ENCODE results near the gene SACS.

SACS gene

GRCh38 chr13:23462815-23463559 is 29.5 kb upstream of the SACS start:
- no CpG with 5 or more reads among the region's 3 CpGs for WGBS, 2 donors (ENCODE audit: extremely low coverage in 2 of 2, insufficient read length in 2 of 2, insufficient replicate concordance in 1 of 2)
- Histone ChIP-seq H4K8ac (ENCODE audit: low read depth, low read length) (no peak overlapping the region), H3K18ac (ENCODE audit: low read length) (no peak overlapping the region), H3K4me3 (ENCODE audit: low read length in 2 of 2) (no peak overlapping the region), H2AK5ac (ENCODE audit: low read depth, low read length) (no peak overlapping the region), H3K9me3 (replicated peaks in 1 of 2; ENCODE audit: control insufficient read depth in 2 of 2, insufficient read depth in 1 of 2, low read depth in 1 of 2, low read length in 2 of 2) (no peaks in the 10 kb centered on the region), H3K27ac (replicated peaks; ENCODE audit: low read length) (no peak overlapping the region), H3K9ac (ENCODE audit: low read depth, low read length, poor library complexity) (no peak overlapping the region), H4K91ac (ENCODE audit: low read depth, low read length, poor library complexity) (no peak overlapping the region), H3K4ac (ENCODE audit: low read length) (no peak overlapping the region), H3K4me1 (ENCODE audit: control insufficient read depth in 2 of 2, insufficient read depth in 1 of 2, low read depth in 1 of 2, low read length in 2 of 2) (peaks cover 0 to 2% of the 10 kb centered on the region in 2 donors), H3K23ac (ENCODE audit: low read depth, low read length, poor library complexity) (no peak overlapping the region), H2BK5ac (ENCODE audit: low read length) (no peak overlapping the region), H2BK120ac (ENCODE audit: low read depth, low read length) (no peak overlapping the region), H3K27me3 (ENCODE audit: control insufficient read depth in 3 of 3, insufficient read depth in 3 of 3, low read depth in 1 of 3, low read length in 3 of 3) (peaks cover 0 to 1% (median 0%) of the 10 kb centered on the region in 3 experiments), H2BK12ac (ENCODE audit: low read length) (no peak overlapping the region), H2AFZ (ENCODE audit: low read length) (no peak overlapping the region), H2BK15ac (ENCODE audit: low read length) (no peak overlapping the region), H3K14ac (ENCODE audit: low read length) (no peak overlapping the region), H3K79me1 (ENCODE audit: low read depth, low read length) (no peaks in the 10 kb centered on the region), H3K4me2 (ENCODE audit: insufficient read depth, low read length, poor library complexity, severe bottlenecking) (no peak overlapping the region), H3K36me3 (replicated peaks in 1 of 2; ENCODE audit: control insufficient read depth in 2 of 2, insufficient read depth in 2 of 2, low read length in 2 of 2) (no peaks in the 10 kb centered on the region)
- no peak for DNase-seq (ENCODE audit: low spot score)

- no peak overlapping the region for H3K23ac ChIP-seq (ENCODE audit: low read depth, low read length, poor library complexity)
- no peak for DNase-seq (ENCODE audit: low spot score)
- no peak overlapping the region for H3K27ac ChIP-seq (replicated peaks; ENCODE audit: low read length)
- H3K4me3 ChIP-seq (ENCODE audit: low read length in 2 of 2): no peak overlapping the region
- no peak overlapping the region for H3K4me2 ChIP-seq (ENCODE audit: insufficient read depth, low read length, poor library complexity, severe bottlenecking)
- no peak overlapping the region for H3K9ac ChIP-seq (ENCODE audit: low read depth, low read length, poor library complexity)
- peaks cover 0 to 1% (median 0%) of the 10 kb centered on the region in 3 experiments for H3K27me3 ChIP-seq (ENCODE audit: control insufficient read depth in 3 of 3, insufficient read depth in 3 of 3, low read depth in 1 of 3, low read length in 3 of 3)
- no peaks in the 10 kb centered on the region for H3K79me1 ChIP-seq (ENCODE audit: low read depth, low read length)
- H3K4ac ChIP-seq (ENCODE audit: low read length): no peak overlapping the region
- H2BK15ac ChIP-seq (ENCODE audit: low read length): no peak overlapping the region
- no CpG with 5 or more reads among the region's 3 CpGs for WGBS, 2 donors (ENCODE audit: extremely low coverage in 2 of 2, insufficient read length in 2 of 2, insufficient replicate concordance in 1 of 2)
- no peak overlapping the region for H2BK12ac ChIP-seq (ENCODE audit: low read length)
- H2AK5ac ChIP-seq (ENCODE audit: low read depth, low read length): no peak overlapping the region
- no peaks in the 10 kb centered on the region for H3K9me3 ChIP-seq (replicated peaks in 1 of 2; ENCODE audit: control insufficient read depth in 2 of 2, insufficient read depth in 1 of 2, low read depth in 1 of 2, low read length in 2 of 2)
- no peaks in the 10 kb centered on the region for H3K36me3 ChIP-seq (replicated peaks in 1 of 2; ENCODE audit: control insufficient read depth in 2 of 2, insufficient read depth in 2 of 2, low read length in 2 of 2)
- no peak overlapping the region for H4K91ac ChIP-seq (ENCODE audit: low read depth, low read length, poor library complexity)
- H3K14ac ChIP-seq (ENCODE audit: low read length): no peak overlapping the region
- no peak overlapping the region for H2BK5ac ChIP-seq (ENCODE audit: low read length)
- H3K4me1 ChIP-seq (ENCODE audit: control insufficient read depth in 2 of 2, insufficient read depth in 1 of 2, low read depth in 1 of 2, low read length in 2 of 2): no peaks in the 10 kb centered on the region
- no peak overlapping the region for H4K8ac ChIP-seq (ENCODE audit: low read depth, low read length)
- H2BK120ac ChIP-seq (ENCODE audit: low read depth, low read length): no peak overlapping the region
- H2AFZ ChIP-seq (ENCODE audit: low read length): no peak overlapping the region
- H3K18ac ChIP-seq (ENCODE audit: low read length): no peak overlapping the region
These were observed 28.0 kb upstream of the SACS start for GRCh38 chr13:23461544-23461943.

- Histone ChIP-seq H3K79me1 (ENCODE audit: low read depth, low read length) (no peaks in the 10 kb centered on the region), H2BK12ac (ENCODE audit: low read length) (no peak overlapping the region), H3K9me3 (replicated peaks in 1 of 2; ENCODE audit: control insufficient read depth in 2 of 2, insufficient read depth in 1 of 2, low read depth in 1 of 2, low read length in 2 of 2) (no peaks in the 10 kb centered on the region), H2AFZ (ENCODE audit: low read length) (no peak overlapping the region), H3K18ac (ENCODE audit: low read length) (no peak overlapping the region), H2BK120ac (ENCODE audit: low read depth, low read length) (no peak overlapping the region), H2BK5ac (ENCODE audit: low read length) (no peak overlapping the region), H3K14ac (ENCODE audit: low read length) (no peak overlapping the region), H3K9ac (ENCODE audit: low read depth, low read length, poor library complexity) (no peak overlapping the region), H4K8ac (ENCODE audit: low read depth, low read length) (no peak overlapping the region), H2BK15ac (ENCODE audit: low read length) (no peak overlapping the region), H3K4me1 (ENCODE audit: control insufficient read depth in 2 of 2, insufficient read depth in 1 of 2, low read depth in 1 of 2, low read length in 2 of 2) (no peaks in the 10 kb centered on the region), H3K27me3 (ENCODE audit: control insufficient read depth in 3 of 3, insufficient read depth in 3 of 3, low read depth in 1 of 3, low read length in 3 of 3) (peaks cover 0 to 1% (median 0%) of the 10 kb centered on the region in 3 experiments), H4K91ac (ENCODE audit: low read depth, low read length, poor library complexity) (no peak overlapping the region), H3K4ac (ENCODE audit: low read length) (no peak overlapping the region), H3K23ac (ENCODE audit: low read depth, low read length, poor library complexity) (no peak overlapping the region), H2AK5ac (ENCODE audit: low read depth, low read length) (no peak overlapping the region), H3K4me2 (ENCODE audit: insufficient read depth, low read length, poor library complexity, severe bottlenecking) (no peak overlapping the region), H3K4me3 (ENCODE audit: low read length in 2 of 2) (no peak overlapping the region), H3K27ac (replicated peaks; ENCODE audit: low read length) (no peak overlapping the region), H3K36me3 (replicated peaks in 1 of 2; ENCODE audit: control insufficient read depth in 2 of 2, insufficient read depth in 2 of 2, low read length in 2 of 2) (no peaks in the 10 kb centered on the region)
- WGBS, 2 donors (ENCODE audit: extremely low coverage in 2 of 2, insufficient read length in 2 of 2, insufficient replicate concordance in 1 of 2): no CpG with 5 or more reads among the region's 5 CpGs
- no peak for DNase-seq (ENCODE audit: low spot score)
These were observed 27.4 kb upstream of the SACS start for GRCh38 chr13:23460921-23461320.

- Histone ChIP-seq H3K27me3 (ENCODE audit: control insufficient read depth in 3 of 3, insufficient read depth in 3 of 3, low read depth in 1 of 3, low read length in 3 of 3) (peaks cover 0 to under 1% (median 0%) of the 10 kb centered on the region in 3 experiments), H3K4ac (ENCODE audit: low read length) (no peak overlapping the region), H2AK5ac (ENCODE audit: low read depth, low read length) (no peak overlapping the region), H3K23ac (ENCODE audit: low read depth, low read length, poor library complexity) (no peak overlapping the region), H3K79me1 (ENCODE audit: low read depth, low read length) (no peaks in the 10 kb centered on the region), H2BK120ac (ENCODE audit: low read depth, low read length) (no peak overlapping the region), H3K4me2 (ENCODE audit: insufficient read depth, low read length, poor library complexity, severe bottlenecking) (no peak overlapping the region), H4K8ac (ENCODE audit: low read depth, low read length) (no peak overlapping the region), H3K4me1 (ENCODE audit: control insufficient read depth in 2 of 2, insufficient read depth in 1 of 2, low read depth in 1 of 2, low read length in 2 of 2) (no peaks in the 10 kb centered on the region), H2BK5ac (ENCODE audit: low read length) (no peak overlapping the region), H2AFZ (ENCODE audit: low read length) (no peak overlapping the region), H4K91ac (ENCODE audit: low read depth, low read length, poor library complexity) (no peak overlapping the region), H3K4me3 (ENCODE audit: low read length in 2 of 2) (no peak overlapping the region), H3K9me3 (replicated peaks in 1 of 2; ENCODE audit: control insufficient read depth in 2 of 2, insufficient read depth in 1 of 2, low read depth in 1 of 2, low read length in 2 of 2) (no peaks in the 10 kb centered on the region), H3K9ac (ENCODE audit: low read depth, low read length, poor library complexity) (no peak overlapping the region), H3K18ac (ENCODE audit: low read length) (no peak overlapping the region), H3K14ac (ENCODE audit: low read length) (no peak overlapping the region), H2BK15ac (ENCODE audit: low read length) (no peak overlapping the region), H3K27ac (replicated peaks; ENCODE audit: low read length) (no peak overlapping the region), H2BK12ac (ENCODE audit: low read length) (no peak overlapping the region), H3K36me3 (replicated peaks in 1 of 2; ENCODE audit: control insufficient read depth in 2 of 2, insufficient read depth in 2 of 2, low read length in 2 of 2) (no peaks in the 10 kb centered on the region)
- no peak for DNase-seq (ENCODE audit: low spot score)
- WGBS, 2 donors (ENCODE audit: extremely low coverage in 2 of 2, insufficient read length in 2 of 2, insufficient replicate concordance in 1 of 2): no CpG with 5 or more reads among the region's 1 CpG
These were observed 26.8 kb upstream of the SACS start for GRCh38 chr13:23460309-23460708.

Measured in neuronal stem cell (in vitro differentiated cells).